Naive thymus-derived CD8-positive, alpha-beta T cell (primary cell): ENCODE measurements around the gene ATP8B1. TPM values are rescaled to one million over a fixed set of nuclear protein-coding genes. Genes with fewer than 3 reads are reported as not detected.
"Not testable (repeated sequence)": the region's sequence is repeated elsewhere in the genome, so short reads cannot be mapped to it uniquely, and the experiment has no call there.

ENCODE experiments used
- ATAC-seq, 2 donors: fragments of 150-1000 bp; cut with Tn5 transposase in 1 of 2; sonication (Bioruptor Pico), chemical (Tn5 transposase) in 1 of 2; 1 replicate in 1 of 2; 2 replicates in 1 of 2; pipeline ENCODE4 v1.10.0; 2021; ENCODE audit warnings: mild to moderate bottlenecking in 2 of 2, moderate library complexity in 2 of 2
- POLR2A ChIA-PET: fragments of 350-600 bp; sonication (Branson Sonifier 250); formaldehyde crosslinking; loops from one replicate; lab custom pipeline; 2021; ENCODE audit warnings: antibody characterized with exemption; lab: Charles Lee
- DNase-seq, 10 donors: peaks; one replicate each; pipeline versions ENCODE4 v3.0.0 to v3.0.0-alpha.2; 2020 to 2022
- H3K27ac Mint-ChIP-seq, 10 donors: one replicate each; pipeline ENCODE4 v1.8.0; 2020 to 2022; ENCODE audit warnings: mild to moderate bottlenecking in 10 of 10, mixed read lengths in 10 of 10, moderate library complexity in 4 of 10, inconsistent platforms in 1 of 10
- H3K27me3 Mint-ChIP-seq, 5 donors: one replicate each; pipeline ENCODE4 v1.8.0; 2021 to 2022; ENCODE audit warnings: mixed read lengths in 5 of 5
- H3K36me3 Mint-ChIP-seq, 3 donors: one replicate each; pipeline ENCODE4 v1.8.0; 2020 to 2022; ENCODE audit warnings: mixed read lengths in 3 of 3, mild to moderate bottlenecking in 2 of 3, inconsistent platforms in 1 of 3
- H3K4me1 Mint-ChIP-seq, 4 donors: one replicate each; pipeline ENCODE4 v1.8.0; 2021 to 2022; ENCODE audit warnings: mixed read lengths in 4 of 4
- H3K4me3 Mint-ChIP-seq, 10 donors: one replicate each; pipeline ENCODE4 v1.8.0; 2020 to 2022; ENCODE audit warnings: mild to moderate bottlenecking in 10 of 10, mixed read lengths in 10 of 10, moderate library complexity in 6 of 10, inconsistent platforms in 1 of 10
- H3K9me3 Mint-ChIP-seq, 9 donors: one replicate each; pipeline ENCODE4 v1.8.0; 2020 to 2022; ENCODE audit warnings: mixed read lengths in 9 of 9, mild to moderate bottlenecking in 3 of 9, inconsistent platforms in 1 of 9, moderate library complexity in 1 of 9
- polyA plus RNA-seq, 3 donors: library from polyadenylated mRNA; unstranded; fragments of 300-500 nt; fragmentation: Illumina TruSeq; gene quantifications; one replicate each; pipeline ENCODE4 v1.2.3, GENCODE V29; 2021
- total RNA-seq, 8 experiments: library from RNA in 2 of 8; stranded (reverse) in 2 of 8; gene quantifications; one replicate each; pipeline ENCODE4 v1.2.3 and lab custom pipeline; 2021 to 2026

Gene ATP8B1
- total and polyA plus RNA-seq, 5 experiments from 2014 or later, result 0.08 TPM; not detected in 4

DNA sequence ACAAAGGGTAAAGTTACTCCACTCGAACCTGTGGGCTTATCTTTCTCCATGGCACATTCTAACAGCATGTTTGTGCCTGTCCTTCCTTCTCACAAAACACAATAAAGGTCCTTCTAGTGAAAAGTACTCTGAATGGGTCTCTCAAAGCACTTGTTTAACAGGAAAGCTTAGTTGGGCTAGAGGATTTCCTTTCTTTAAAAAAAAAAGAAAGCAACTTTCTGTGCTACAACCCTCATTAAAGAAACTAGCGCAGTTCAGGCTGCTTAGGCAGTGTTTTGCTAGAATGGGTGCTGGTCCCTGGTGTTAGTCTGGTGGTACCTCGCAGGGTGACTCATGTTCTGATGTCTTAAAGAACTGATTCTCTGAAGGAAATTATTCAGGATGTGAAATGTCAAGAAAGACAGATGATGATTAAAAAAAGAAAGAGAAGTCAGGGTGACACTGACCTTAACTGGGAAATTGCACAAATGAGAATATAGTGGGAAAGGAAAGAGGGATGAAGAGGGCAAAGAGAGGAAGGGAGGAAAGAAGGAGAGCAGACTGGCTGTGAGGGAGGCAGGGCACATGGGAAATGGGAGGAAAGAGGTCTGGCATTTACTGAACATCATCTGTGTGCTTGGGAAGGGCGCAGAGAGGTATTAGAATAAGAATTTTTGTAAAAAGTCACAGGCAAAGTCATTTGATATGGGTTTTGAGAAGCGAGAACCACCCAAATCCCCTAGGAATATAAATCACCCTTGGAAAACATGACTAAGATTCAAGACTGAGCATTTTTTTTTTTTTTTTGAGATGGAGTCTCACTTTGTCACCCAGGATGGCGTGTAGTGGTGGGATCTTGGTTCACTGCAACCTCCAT is 74.9 kb downstream of the ATP8B1 start:
- DNase-seq (no peak), ATAC-seq (no peak)
- peaks cover 6 to 40% (median 21%) of the 10 kb centered on the region in 3 donors for H3K36me3 Mint-ChIP-seq
- H3K27ac Mint-ChIP-seq, result peak overlapping the region in 2 of 10 donors; percentile 27 to 28
- peaks cover 1 to 20% (median 5%) of the 10 kb centered on the region in 4 donors for H3K4me1 Mint-ChIP-seq
- POLR2A ChIA-PET, result no interaction called here
- peak overlapping the region in 1 of 10 donors; percentile 24 for H3K4me3 Mint-ChIP-seq
- H3K9me3 Mint-ChIP-seq, result peaks cover 0 to 69% (median 35%) of the 10 kb centered on the region in 9 donors
- no peaks in the 10 kb centered on the region for H3K27me3 Mint-ChIP-seq

DNA sequence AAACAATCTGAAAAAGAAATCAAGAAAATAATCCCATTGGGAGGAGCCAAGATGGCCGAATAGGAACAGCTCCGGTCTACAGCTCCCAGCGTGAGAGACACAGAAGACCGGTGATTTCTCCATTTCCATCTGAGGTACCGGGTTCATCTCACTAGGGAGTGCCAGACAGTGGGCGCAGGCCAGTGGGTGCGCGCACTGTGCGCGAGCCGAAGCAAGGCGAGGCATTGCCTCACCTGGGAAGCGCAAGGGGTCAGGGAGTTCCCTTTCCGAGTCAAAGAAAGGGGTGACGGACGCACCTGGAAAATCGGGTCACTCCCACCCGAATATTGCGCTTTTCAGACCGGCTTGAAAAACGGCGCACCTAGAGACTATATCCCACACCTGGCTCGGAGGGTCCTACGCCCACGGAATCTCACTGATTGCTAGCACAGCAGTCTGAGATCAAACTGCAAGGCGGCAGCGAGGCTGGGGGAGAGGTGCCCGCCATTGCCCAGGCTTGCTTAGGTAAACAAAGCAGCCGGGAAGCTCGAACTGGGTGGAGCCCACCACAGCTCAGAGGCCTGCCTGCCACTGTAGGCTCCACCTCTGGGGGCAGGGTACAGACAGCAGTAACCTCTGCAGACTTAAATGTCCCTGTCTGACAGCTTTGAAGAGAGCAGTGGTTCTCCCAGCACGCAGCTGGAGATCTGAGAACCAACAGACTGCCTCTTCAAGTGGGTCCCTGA is 83.7 kb downstream of the ATP8B1 start:
- H3K36me3 Mint-ChIP-seq, result peaks cover 0 to 11% (median 8%) of the 10 kb centered on the region in 3 donors
- H3K4me3 Mint-ChIP-seq, POLR2A ChIA-PET, H3K27me3 Mint-ChIP-seq, ATAC-seq, DNase-seq, H3K4me1 Mint-ChIP-seq, H3K27ac Mint-ChIP-seq: not testable (repeated sequence)
- peaks cover 18 to 43% (median 32%) of the 10 kb centered on the region in 9 donors for H3K9me3 Mint-ChIP-seq

DNA sequence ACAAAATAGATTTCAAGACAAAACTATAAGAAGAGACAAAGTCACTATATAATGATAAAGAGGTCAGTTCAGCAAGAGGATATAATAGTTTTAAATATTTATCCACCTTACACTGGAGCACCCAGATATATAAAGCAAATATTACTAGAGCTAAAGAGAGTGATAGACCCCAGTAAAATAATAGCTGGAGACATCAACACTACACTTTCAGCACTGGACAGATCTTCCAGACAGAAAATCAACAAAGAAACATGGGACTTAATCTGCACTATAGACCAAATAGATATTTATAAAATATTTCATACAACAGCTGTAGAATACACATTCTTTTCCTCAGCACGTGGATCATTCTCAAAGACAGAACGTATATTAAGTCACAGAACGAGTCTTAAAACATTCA is 86.6 kb downstream of the ATP8B1 start:
- peaks cover 0 to 2% (median 1%) of the 10 kb centered on the region in 4 donors for H3K4me1 Mint-ChIP-seq
- DNase-seq, result no peak

DNA sequence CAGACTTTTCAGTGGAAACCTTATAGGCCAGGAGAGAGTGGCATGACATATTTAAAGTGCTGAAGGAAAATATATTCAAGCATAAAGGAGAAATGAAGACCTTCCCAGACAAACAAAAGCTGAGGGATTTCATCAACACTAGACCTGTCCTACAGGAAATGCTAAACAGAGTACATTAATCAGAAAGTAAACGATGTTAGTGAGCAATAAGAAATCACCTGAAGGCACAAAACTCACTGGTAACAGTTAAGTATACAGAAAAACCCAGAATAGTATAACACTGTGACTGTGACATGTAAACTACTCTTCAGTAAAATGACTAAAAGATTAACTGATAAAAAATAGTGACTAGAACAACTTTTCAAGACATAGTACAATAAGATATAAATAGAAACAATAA is 87.4 kb downstream of the ATP8B1 start:
- H3K27me3 Mint-ChIP-seq, result no peaks in the 10 kb centered on the region
- peak overlapping the region in 1 of 10 donors; percentile 12 for H3K4me3 Mint-ChIP-seq
- peaks cover 0 to 12% (median 12%) of the 10 kb centered on the region in 3 donors for H3K36me3 Mint-ChIP-seq
- H3K4me1 Mint-ChIP-seq, result peaks cover 0 to 2% (median 1%) of the 10 kb centered on the region in 4 donors
- POLR2A ChIA-PET, result no interaction called here
- H3K9me3 Mint-ChIP-seq, result peaks cover 18 to 70% (median 33%) of the 10 kb centered on the region in 9 donors
- ATAC-seq, result no peak
- DNase-seq, result no peak
- H3K27ac Mint-ChIP-seq, result no peak overlapping the region

More for the DNA sequence above, 86.6 kb downstream of the ATP8B1 start:
- POLR2A ChIA-PET, result no interaction called here
- H3K9me3 Mint-ChIP-seq, result peaks cover 18 to 62% (median 33%) of the 10 kb centered on the region in 9 donors
- ATAC-seq, result no peak
- no peak overlapping the region for H3K27ac Mint-ChIP-seq
- H3K27me3 Mint-ChIP-seq, result no peaks in the 10 kb centered on the region
- H3K4me3 Mint-ChIP-seq, result no peak overlapping the region
- H3K36me3 Mint-ChIP-seq, result peaks cover 0 to 12% (median 8%) of the 10 kb centered on the region in 3 donors

DNA sequence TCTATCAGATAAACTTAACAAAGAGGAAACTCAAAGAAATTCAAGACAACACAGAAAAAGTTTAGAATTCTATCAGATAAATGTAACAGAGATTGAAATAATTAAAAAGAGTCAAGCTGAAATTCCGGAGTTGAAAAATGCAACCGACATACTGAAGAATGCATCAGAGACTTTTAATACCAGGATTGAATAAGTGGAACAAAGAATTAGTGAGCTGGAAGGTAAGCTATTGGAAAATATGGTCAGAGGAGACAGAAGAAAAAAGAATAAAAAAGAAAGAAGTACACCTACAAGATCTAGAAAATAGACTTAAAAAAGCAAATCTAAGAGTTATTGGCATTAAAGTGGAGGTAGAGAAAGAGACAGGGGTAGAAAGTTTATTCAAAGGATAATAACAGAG is 88.0 kb downstream of the ATP8B1 start:
- Mint-ChIP-seq H3K36me3 (peaks cover 0 to 16% (median 16%) of the 10 kb centered on the region in 3 donors), H3K27me3 (no peaks in the 10 kb centered on the region), H3K27ac (no peak overlapping the region), H3K9me3 (peaks cover 20 to 76% (median 33%) of the 10 kb centered on the region in 9 donors), H3K4me3 (peak overlapping the region in 1 of 10 donors; percentile 12), H3K4me1 (peaks cover 0 to 2% (median 2%) of the 10 kb centered on the region in 4 donors)
- ATAC-seq (no peak), DNase-seq (no peak)
- POLR2A ChIA-PET, result no interaction called here

DNA sequence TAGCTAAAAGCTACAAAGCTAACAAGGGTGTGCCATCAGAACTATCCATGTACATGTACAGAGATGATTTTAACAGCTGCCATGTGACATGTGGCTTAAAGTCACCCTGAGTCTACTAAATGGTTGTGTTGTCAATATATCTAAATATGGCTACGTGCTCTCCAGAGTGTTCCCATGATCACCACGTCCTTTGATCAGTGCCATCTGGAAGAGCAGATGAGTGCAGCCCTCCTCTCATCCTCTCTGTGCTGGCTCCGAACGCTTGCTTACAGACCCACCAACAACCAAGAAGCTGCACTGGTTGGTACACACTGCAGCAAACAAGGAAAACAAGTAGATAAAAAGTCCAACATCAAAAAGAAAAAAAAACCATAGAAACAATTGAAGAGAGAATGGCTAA is 92.9 kb downstream of the ATP8B1 start:
- DNase-seq (no peak), ATAC-seq (no peak)
- H3K4me1 Mint-ChIP-seq, result peaks cover 0 to 6% (median 4%) of the 10 kb centered on the region in 4 donors
- H3K27ac Mint-ChIP-seq, result no peak overlapping the region
- peaks cover 5 to 37% (median 30%) of the 10 kb centered on the region in 3 donors for H3K36me3 Mint-ChIP-seq
- H3K4me3 Mint-ChIP-seq, result no peak overlapping the region
- POLR2A ChIA-PET, result no interaction called here
- H3K27me3 Mint-ChIP-seq, result no peaks in the 10 kb centered on the region
- H3K9me3 Mint-ChIP-seq, result peaks cover 13 to 74% (median 25%) of the 10 kb centered on the region in 9 donors

DNA sequence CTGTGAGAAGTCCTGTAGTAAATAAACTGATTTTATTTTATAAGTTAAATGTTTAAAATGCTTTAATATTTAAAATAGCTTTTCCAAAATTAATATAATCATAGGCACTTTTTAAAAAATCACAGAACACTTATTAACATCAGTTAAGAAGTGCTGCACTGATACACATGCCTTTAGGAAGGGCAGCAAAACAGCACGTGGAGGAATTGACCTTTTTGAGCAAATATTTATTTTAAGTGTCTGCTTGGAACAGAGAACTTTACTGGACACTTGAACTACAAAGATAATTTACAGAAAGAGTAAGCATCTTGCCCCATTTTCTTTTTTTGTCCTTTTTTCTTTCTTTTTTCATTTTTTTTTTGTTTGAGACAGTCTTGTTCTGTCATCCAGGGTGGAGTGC is 93.8 kb downstream of the ATP8B1 start:
- Mint-ChIP-seq H3K27me3 (no peaks in the 10 kb centered on the region), H3K9me3 (peaks cover 8 to 68% (median 17%) of the 10 kb centered on the region in 9 donors), H3K4me1 (peaks cover 0 to 6% (median 4%) of the 10 kb centered on the region in 4 donors), H3K36me3 (peaks cover 5 to 34% (median 27%) of the 10 kb centered on the region in 3 donors), H3K27ac (no peak overlapping the region), H3K4me3 (no peak overlapping the region)
- POLR2A ChIA-PET, result no interaction called here
- ATAC-seq, result no peak
- DNase-seq, result no peak

DNA sequence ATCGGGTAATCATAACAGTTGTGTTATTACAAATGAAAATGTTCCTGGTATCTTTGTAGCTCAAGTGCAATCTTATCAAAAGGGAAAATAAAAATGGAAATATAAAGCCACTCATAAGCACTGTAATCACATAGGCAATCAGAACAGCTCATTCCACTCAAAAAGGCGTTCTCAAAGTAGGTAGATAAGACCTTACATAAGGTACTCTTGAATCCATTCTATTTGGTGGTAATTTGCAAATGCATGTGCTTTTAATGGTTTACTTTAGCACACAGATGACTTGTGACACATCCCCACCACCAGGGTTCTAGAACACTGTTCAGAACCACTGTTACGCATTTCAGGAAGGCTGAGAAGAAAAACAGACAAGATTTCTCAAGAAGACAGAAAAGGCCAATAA is 94.8 kb downstream of the ATP8B1 start:
- H3K27ac Mint-ChIP-seq, result no peak overlapping the region
- H3K4me3 Mint-ChIP-seq, result no peak overlapping the region
- H3K27me3 Mint-ChIP-seq, result no peaks in the 10 kb centered on the region
- H3K9me3 Mint-ChIP-seq, result peaks cover 8 to 61% (median 16%) of the 10 kb centered on the region in 9 donors
- no peak for ATAC-seq
- POLR2A ChIA-PET, result no interaction called here
- H3K36me3 Mint-ChIP-seq, result peaks cover 5 to 36% (median 27%) of the 10 kb centered on the region in 3 donors
- DNase-seq, result no peak
- H3K4me1 Mint-ChIP-seq, result peaks cover 0 to 5% (median 3%) of the 10 kb centered on the region in 4 donors

DNA sequence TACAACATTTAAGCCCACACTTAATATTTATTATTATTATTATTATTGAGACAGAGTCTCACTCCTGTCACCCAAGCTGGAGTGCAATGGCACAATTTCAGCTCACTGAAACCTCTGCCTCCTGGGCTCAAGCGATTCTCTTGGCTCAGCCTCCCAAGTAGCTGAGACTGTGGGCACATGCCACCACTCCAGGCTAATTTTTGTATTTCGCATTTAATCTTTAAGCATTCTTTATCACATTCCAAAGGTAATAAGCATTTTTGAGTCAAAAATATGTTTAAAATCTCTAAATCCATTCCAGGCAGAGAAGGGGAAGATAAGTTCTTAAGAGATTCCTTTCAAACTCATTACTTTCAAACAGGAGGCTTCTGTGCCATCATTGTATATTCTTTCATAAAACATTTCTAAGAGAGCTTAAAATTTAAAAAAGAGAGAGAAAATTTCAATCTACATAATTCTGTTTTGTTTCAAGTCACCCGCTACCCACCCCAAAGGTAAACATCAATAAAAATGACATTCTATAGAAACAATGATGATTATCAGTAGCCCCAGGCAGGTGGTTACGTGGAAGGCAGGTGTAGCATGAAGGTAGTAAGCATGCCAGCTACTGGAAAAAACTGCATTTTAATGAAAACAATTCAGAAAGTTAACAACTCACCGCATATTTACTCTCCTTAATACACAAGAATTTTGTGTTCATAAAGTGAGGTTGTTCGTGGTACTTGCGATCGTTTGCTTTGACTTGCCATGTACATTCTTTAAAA is 97.1 kb downstream of the ATP8B1 start:
- Mint-ChIP-seq H3K27me3 (no peaks in the 10 kb centered on the region), H3K36me3 (peaks cover 6 to 43% (median 34%) of the 10 kb centered on the region in 3 donors), H3K4me1 (peaks cover 0 to 5% (median 5%) of the 10 kb centered on the region in 4 donors), H3K9me3 (peaks cover 11 to 54% (median 16%) of the 10 kb centered on the region in 9 donors), H3K27ac (no peak overlapping the region), H3K4me3 (no peak overlapping the region)
- POLR2A ChIA-PET, result no interaction called here
- DNase-seq (no peak), ATAC-seq (no peak)

DNA sequence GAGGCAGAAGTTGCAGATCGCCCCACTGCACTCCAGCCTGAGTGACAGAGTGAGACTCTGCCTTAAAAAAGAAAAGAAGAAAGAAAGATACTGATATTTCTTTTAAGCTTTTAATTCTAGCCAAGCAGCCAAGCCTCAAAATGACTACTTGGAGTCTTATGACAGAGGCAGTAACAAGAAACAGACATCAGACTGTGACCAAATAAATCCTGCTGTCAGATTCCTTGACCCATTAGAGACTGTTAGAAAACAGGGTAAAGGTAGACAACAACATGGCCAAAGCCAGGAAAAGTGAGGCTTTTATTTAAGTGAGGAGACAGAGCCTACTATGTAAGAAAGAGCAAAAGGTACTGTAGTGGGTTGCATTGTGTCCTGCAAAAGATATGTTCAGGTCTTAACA is 98.1 kb downstream of the ATP8B1 start:
- no peak overlapping the region for H3K27ac Mint-ChIP-seq
- H3K4me1 Mint-ChIP-seq, result peaks cover 0 to 5% (median 3%) of the 10 kb centered on the region in 4 donors
- no peak overlapping the region for H3K4me3 Mint-ChIP-seq
- peaks cover 6 to 44% (median 29%) of the 10 kb centered on the region in 3 donors for H3K36me3 Mint-ChIP-seq
- POLR2A ChIA-PET, result no interaction called here
- no peak for DNase-seq
- H3K9me3 Mint-ChIP-seq, result peaks cover 9 to 49% (median 16%) of the 10 kb centered on the region in 9 donors
- no peak for ATAC-seq
- no peaks in the 10 kb centered on the region for H3K27me3 Mint-ChIP-seq

DNA sequence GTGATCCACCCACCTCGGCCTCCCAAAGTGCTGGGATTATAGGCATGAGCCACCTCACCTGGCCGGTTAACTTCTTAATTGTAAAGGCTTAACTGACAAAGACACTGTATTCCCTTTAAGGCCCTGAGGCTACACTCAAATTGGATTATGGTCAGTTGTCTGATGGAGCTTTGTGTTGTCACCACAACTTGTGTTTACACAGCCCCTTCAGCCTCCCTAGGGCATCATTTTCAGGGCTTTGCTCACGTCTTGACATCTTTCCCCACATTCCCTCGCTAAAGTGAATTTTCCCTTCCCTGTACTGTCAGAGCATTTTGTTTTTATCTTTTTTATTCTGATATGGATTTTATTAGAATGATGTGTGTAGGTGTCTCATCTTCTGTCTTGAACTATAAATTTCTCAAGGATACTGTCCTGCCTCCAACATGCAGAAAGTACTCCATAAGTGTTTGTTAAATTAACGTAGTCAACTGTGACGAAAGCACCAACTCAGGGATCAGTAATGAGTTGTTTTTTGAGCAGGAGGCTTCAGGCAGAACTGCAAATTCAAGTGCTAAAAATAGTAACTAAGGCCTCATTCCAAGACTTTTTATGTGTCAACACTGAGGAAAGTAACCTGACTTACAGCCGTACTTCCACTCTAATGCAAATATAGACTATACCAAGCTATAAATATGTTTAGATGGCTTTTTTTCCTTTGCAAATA is 104.4 kb downstream of the ATP8B1 start:
- Mint-ChIP-seq H3K27me3 (no peaks in the 10 kb centered on the region), H3K9me3 (peaks cover 0 to 13% (median 3%) of the 10 kb centered on the region in 9 donors), H3K4me1 (peaks cover 0 to 10% (median 4%) of the 10 kb centered on the region in 4 donors), H3K4me3 (no peak overlapping the region), H3K27ac (no peak overlapping the region), H3K36me3 (peaks cover 4 to 22% (median 11%) of the 10 kb centered on the region in 3 donors)
- ATAC-seq (no peak), DNase-seq (no peak)
- POLR2A ChIA-PET, result no interaction called here

DNA sequence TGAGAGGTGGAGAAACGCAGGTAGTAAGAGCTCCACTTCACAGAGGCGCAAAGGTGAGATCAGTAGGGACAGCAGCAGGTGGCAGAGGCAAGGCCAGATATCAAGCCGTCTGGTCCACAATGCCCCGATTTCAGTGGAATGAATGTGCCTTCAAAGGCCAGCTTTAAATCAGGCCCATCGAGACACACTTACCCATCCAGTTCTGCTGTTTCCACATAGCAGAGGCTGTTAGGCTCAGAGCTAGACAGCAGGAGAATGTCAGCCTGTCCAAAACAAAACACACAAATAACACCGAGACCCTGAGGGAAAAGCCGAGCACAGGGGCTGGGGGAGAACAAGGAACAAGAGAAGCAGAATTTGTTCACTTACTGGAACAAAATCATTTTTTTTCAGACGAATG is 105.7 kb downstream of the ATP8B1 start:
- Mint-ChIP-seq H3K36me3 (peaks cover 4 to 16% (median 7%) of the 10 kb centered on the region in 3 donors), H3K9me3 (peaks cover 0 to 8% (median 0%) of the 10 kb centered on the region in 9 donors), H3K27me3 (no peaks in the 10 kb centered on the region), H3K4me1 (peaks cover 0 to 7% (median 3%) of the 10 kb centered on the region in 4 donors), H3K4me3 (no peak overlapping the region), H3K27ac (no peak overlapping the region)
- no peak for ATAC-seq
- no peak for DNase-seq
- POLR2A ChIA-PET, result no interaction called here
